Endothelial cell of umbilical vein (primary cell): Measurements from ENCODE around the gene IFNB1. TPM values are rescaled to one million over a fixed set of nuclear protein-coding genes. Genes with fewer than 3 reads are reported as not detected.

ENCODE experiments used
- Bru-seq: library from RNA; stranded (reverse); fragments of 400-500 nt; gene quantifications from one replicate; lab custom pipeline; 2021; lab: Mats Ljungman, UMichigan
- BruChase-seq, 2 experiments: library from RNA; stranded (reverse); fragments of 400-500 nt; gene quantifications; one replicate each; lab custom pipeline; 2021; lab: Mats Ljungman, UMichigan
- BruUV-seq: library from RNA; stranded (reverse); fragments of 400-500 nt; replicated peaks from 2 replicates; lab custom pipeline; 2021; lab: Mats Ljungman, UMichigan
- CTCF ChIA-PET: fragments of 300-600, 350-600 bp; sonication (Branson Sonifier 250); formaldehyde crosslinking; loops from one replicate; lab custom pipeline; 2021; ENCODE audit warnings: antibody characterized with exemption, inconsistent platforms; lab: Charles Lee
- POLR2A ChIA-PET: fragments of 300-600, 350-600 bp; sonication (Branson Sonifier 250); formaldehyde crosslinking; loops from one replicate; lab custom pipeline; 2021; ENCODE audit warnings: antibody characterized with exemption, inconsistent platforms; lab: Charles Lee
- DNase-seq: peaks from one replicate; pipeline ENCODE4 v3.0.0-alpha.2; 2011; ENCODE audit warnings: low read depth, low spot score
- FAIRE-seq: peaks from 2 replicates; lab custom pipeline; 2011; peaks lifted over from hg19 to GRCh38; lab: Jason Lieb, UNC
- H2AFZ ChIP-seq: 2 replicates; pipeline ENCODE4 v1.6.0; 2012; ENCODE audit warnings: low read depth, low read length, control low read depth, inconsistent platforms
- H3K27ac ChIP-seq: 2 replicates; pipeline ENCODE4 v1.5.1; 2011; ENCODE audit warnings: low read depth, mild to moderate bottlenecking, control low read depth, low read length, moderate library complexity; ENCODE audit not compliant: insufficient read depth
- H3K27me3 ChIP-seq, 2 experiments: 2 replicates each; pipeline versions ENCODE4 v1.6.0 to v1.6.1; 2011; ENCODE audit warnings: low read length in 2 of 2, mixed read lengths in 1 of 2; ENCODE audit not compliant: control insufficient read depth in 2 of 2, insufficient read depth in 2 of 2
- H3K36me3 ChIP-seq, 2 experiments: 2 replicates in 1 of 2; 3 replicates in 1 of 2; pipeline ENCODE4 v1.5.1; 2011; ENCODE audit warnings: low read length in 2 of 2, mild to moderate bottlenecking in 1 of 2, moderate library complexity in 1 of 2; ENCODE audit not compliant: control insufficient read depth in 2 of 2, insufficient read depth in 2 of 2; ENCODE audit errors: extremely low read depth in 1 of 2
- H3K4me1 ChIP-seq: 3 replicates; pipeline ENCODE4 v1.5.1; 2011; ENCODE audit warnings: mild to moderate bottlenecking, low read length; ENCODE audit not compliant: control insufficient read depth, insufficient read depth; ENCODE audit errors: extremely low read depth
- H3K4me2 ChIP-seq: 2 replicates; pipeline ENCODE4 v1.6.1; 2011; ENCODE audit warnings: low read length, control low read depth, mixed read lengths; ENCODE audit not compliant: insufficient read depth
- H3K4me3 ChIP-seq, 3 experiments: fragments of 200-600 bp in 1 of 3; sonication (generic), shearing (Covaris generic) in 1 of 3; replicated peaks in 1 of 3; 2 replicates each; pipeline ENCODE4 v1.5.1; 2011 to 2016; ENCODE audit warnings: control low read depth in 3 of 3, low read length in 3 of 3, mild to moderate bottlenecking in 2 of 3, inconsistent platforms in 1 of 3, low read depth in 1 of 3, moderate library complexity in 1 of 3; ENCODE audit not compliant: insufficient read depth in 1 of 3
- H3K79me2 ChIP-seq: 2 replicates; pipeline ENCODE4 v1.6.0; 2012; ENCODE audit warnings: low read length, inconsistent platforms; ENCODE audit not compliant: control insufficient read depth, insufficient read depth
- H3K9ac ChIP-seq: replicated peaks from 2 replicates; pipeline ENCODE3; 2011; ENCODE audit warnings: low read length, control low read depth; ENCODE audit not compliant: insufficient read depth; ENCODE audit errors: extremely low read depth
- H3K9me1 ChIP-seq: replicated peaks from 3 replicates; pipeline ENCODE4 v1.6.0; 2011; ENCODE audit warnings: mild to moderate bottlenecking, low read length; ENCODE audit not compliant: control insufficient read depth, insufficient read depth; ENCODE audit errors: extremely low read depth
- H3K9me3 ChIP-seq: replicated peaks from 2 replicates; pipeline ENCODE4 v1.5.1; 2012; ENCODE audit warnings: low read length, inconsistent platforms; ENCODE audit not compliant: control insufficient read depth, insufficient read depth
- H4K20me1 ChIP-seq: replicated peaks from 2 replicates; pipeline ENCODE3; 2011; ENCODE audit warnings: mild to moderate bottlenecking, low read length; ENCODE audit not compliant: control insufficient read depth, insufficient read depth; ENCODE audit errors: extremely low read depth
- CTCF ChIP-seq, 2 donors: IDR thresholded peaks; 1 replicate in 1 of 2; 2 replicates in 1 of 2; pipeline ENCODE4 v1.5.1; 2011; ENCODE audit warnings: low read length in 2 of 2, mild to moderate bottlenecking in 2 of 2, moderate library complexity in 2 of 2, control low read depth in 1 of 2, inconsistent platforms in 1 of 2, low read depth in 1 of 2; ENCODE audit not compliant: insufficient read depth in 1 of 2; ENCODE audit errors: extremely low read depth in 1 of 2
- EZH2 ChIP-seq: IDR thresholded peaks from 2 replicates; pipeline ENCODE4 v1.6.1; 2012; ENCODE audit warnings: borderline replicate concordance, low read depth, mild to moderate bottlenecking, moderate library complexity, low read length, inconsistent platforms; ENCODE audit not compliant: severe bottlenecking
- FOS ChIP-seq: IDR thresholded peaks from 2 replicates; pipeline ENCODE4 v1.6.1; 2011; ENCODE audit warnings: mild to moderate bottlenecking, low read length, moderate library complexity, borderline replicate concordance; ENCODE audit not compliant: insufficient read depth
- GATA2 ChIP-seq: IDR thresholded peaks from 2 replicates; pipeline ENCODE4 v1.7.0; 2011; ENCODE audit warnings: low read depth, mild to moderate bottlenecking, moderate library complexity, mixed read lengths, low read length; ENCODE audit not compliant: insufficient read length, insufficient read depth
- JUN ChIP-seq: IDR thresholded peaks from 2 replicates; pipeline ENCODE4 v1.6.1; 2011; ENCODE audit warnings: borderline replicate concordance, low read depth; ENCODE audit not compliant: insufficient read length, insufficient read depth
- MYC ChIP-seq: IDR thresholded peaks from one replicate; pipeline ENCODE4 v1.6.1; 2011; ENCODE audit warnings: mild to moderate bottlenecking, low read depth, low read length
- POLR2A ChIP-seq: IDR thresholded peaks from 2 replicates; pipeline ENCODE4 v1.6.1; 2012; ENCODE audit warnings: low read depth, mild to moderate bottlenecking, control low read depth, low read length
- POLR2AphosphoS5 ChIP-seq: IDR thresholded peaks from 2 replicates; pipeline ENCODE4 v1.6.1; 2012; ENCODE audit warnings: low read depth, mild to moderate bottlenecking, control low read depth, low read length, moderate library complexity; ENCODE audit not compliant: insufficient read depth
- dilution Hi-C: fragments of 300-500 bp; cut with MboI; formaldehyde crosslinking; loops from one replicate; pipeline ENCODE4 v1.15.0; 2019; ENCODE audit warnings: low sequenced_read_pairs; ENCODE audit not compliant: extremely low pct_ligation_motif_present
- intact Hi-C: fragments of 100-400 bp; cut with micrococcal nuclease; formaldehyde crosslinking; loops from one replicate; pipeline ENCODE4 v1.10.0; 2022
- long read RNA-seq: library from polyadenylated mRNA; stranded (forward); transcript quantifications from one replicate; pipeline ENCODE4 v2.0.0, GENCODE V29; 2021
- polyA minus RNA-seq, 3 experiments: library from RNA; depleted of rRNA, polyadenylated mRNA; stranded (reverse); fragments of >200 nt; gene quantifications; 1 replicate in 1 of 3; 2 replicates in 2 of 3; pipeline ENCODE4 v1.2.3, GENCODE V29; 2011
- polyA plus RNA-seq, 4 experiments: library from polyadenylated mRNA; depleted of rRNA in 3 of 4; stranded (reverse) in 3 of 4; unstranded in 1 of 4; fragments of >200 nt; gene quantifications; 2 replicates each; pipeline versions ENCODE4 v1.2.1 to v1.2.3, GENCODE V29; 2011 to 2012; ENCODE audit warnings: missing spikeins in 1 of 4
- total RNA-seq: library from RNA; stranded (reverse); gene quantifications from 2 replicates; pipeline ENCODE4 v1.2.3, GENCODE V29; 2021
- TF ChIP-seq, protein P1 (sequence below): IDR thresholded peaks from 2 replicates; pipeline ENCODE4 v1.6.1; 2011; ENCODE audit not compliant: insufficient read depth, insufficient read length

Gene IFNB1
- total RNA-seq (not detected in 2 replicates), polyA plus RNA-seq (not detected in 2 replicates), polyA minus RNA-seq (not detected in 2 replicates), Bru-seq, nascent RNA (not detected), BruChase-seq, experiment 1, labeled RNA remaining after a 6-hour chase (not detected), BruChase-seq, experiment 2, labeled RNA remaining after a 2-hour chase (not detected)
- not detected in 2 replicates for polyA plus RNA-seq (2011; cell fraction: cytosol; rRNA removed)
- polyA plus RNA-seq (2011; cell fraction: nucleus; rRNA removed), result not detected in 2 replicates
- not detected in 2 replicates for polyA plus RNA-seq (2012)
- polyA minus RNA-seq (2011; cell fraction: cytosol; rRNA and poly(A)+ RNA removed), result not detected
- polyA minus RNA-seq (2011; cell fraction: nucleus; rRNA and poly(A)+ RNA removed), result not detected in 2 replicates
- long read RNA-seq, result 0 reads

DNA sequence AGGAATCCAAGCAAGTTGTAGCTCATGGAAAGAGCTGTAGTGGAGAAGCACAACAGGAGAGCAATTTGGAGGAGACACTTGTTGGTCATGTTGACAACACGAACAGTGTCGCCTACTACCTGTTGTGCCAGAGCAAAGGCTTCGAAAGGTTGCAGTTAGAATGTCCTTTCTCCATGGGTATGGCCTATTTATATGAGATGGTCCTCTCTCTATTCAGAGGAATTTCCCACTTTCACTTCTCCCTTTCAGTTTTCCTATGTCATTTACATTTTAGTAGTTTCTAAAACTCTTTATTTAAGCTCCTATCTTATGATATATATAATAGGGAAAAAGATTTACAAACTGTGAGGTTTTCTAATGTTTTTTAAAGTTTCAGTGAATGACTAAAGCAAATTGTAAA is at the start of gene IFNB1:
IFNB1 (minus strand) TSS at position 162 of the 400 bp plus-strand sequence; CDS start at position 89, 73 bp downstream.
- ChIA-PET POLR2A (no interaction called here), CTCF (interaction anchor here (1.9 kb wide), 1 partner anchor 18 kb away, joined by 6 read pairs; no protein-coding TSS in a partner anchor)
- Histone ChIP-seq H3K4me1 (peaks cover 13% of the 10 kb centered on the region), H3K4me2 (no peak within 1 kb of the TSS), H3K27ac (no peak within 1 kb of the TSS), H2AFZ (no peak within 1 kb of the TSS), H3K4me3 (no peak within 1 kb of the TSS), H3K9ac (no peak within 1 kb of the TSS), H3K27me3 (peaks cover 2 to 8% of the 10 kb centered on the region in 2 experiments), H3K79me2 (no peaks in the 10 kb centered on the region), H4K20me1 (no peaks in the 10 kb centered on the region), H3K9me3 (no peaks in the 10 kb centered on the region), H3K9me1 (peaks cover 2% of the 10 kb centered on the region), H3K36me3 (no peaks in the 10 kb centered on the region)
- TF ChIP-seq GATA2 (no peak), POLR2A (no peak), EZH2 (no peak), JUN (no peak), CTCF (IDR thresholded peaks at IDR 0.05; ENCODE audit: extremely low read depth in 1 of 2, insufficient read depth in 1 of 2, low read depth in 1 of 2, low read length in 2 of 2) (no peak), FOS (no peak), POLR2AphosphoS5 (no peak), MYC (no peak)
- TF ChIP-seq, protein P1, sequence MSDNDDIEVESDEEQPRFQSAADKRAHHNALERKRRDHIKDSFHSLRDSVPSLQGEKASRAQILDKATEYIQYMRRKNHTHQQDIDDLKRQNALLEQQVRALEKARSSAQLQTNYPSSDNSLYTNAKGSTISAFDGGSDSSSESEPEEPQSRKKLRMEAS, result no peak
- FAIRE-seq, result no peak
- BruUV-seq, result no TSS peak
- intact Hi-C loops, result no loop called here
- no peak for DNase-seq
- dilution Hi-C loops, result no loop called here
